Naive thymus-derived CD8-positive, alpha-beta T cell (primary cell): ENCODE results near the gene HSPA1B. TPM values are rescaled to one million over a fixed set of nuclear protein-coding genes. Genes with fewer than 3 reads are reported as not detected.
"Not testable (repeated sequence)": the region's sequence is repeated elsewhere in the genome, so short reads cannot be mapped to it uniquely, and the experiment has no call there.

Source experiments
- ATAC-seq, 2 donors: fragments of 150-1000 bp; cut with Tn5 transposase in 1 of 2; sonication (Bioruptor Pico), chemical (Tn5 transposase) in 1 of 2; 1 replicate in 1 of 2; 2 replicates in 1 of 2; pipeline ENCODE4 v1.10.0; 2021; ENCODE audit warnings: mild to moderate bottlenecking in 2 of 2, moderate library complexity in 2 of 2
- POLR2A ChIA-PET: fragments of 350-600 bp; sonication (Branson Sonifier 250); formaldehyde crosslinking; loops from one replicate; lab custom pipeline; 2021; ENCODE audit warnings: antibody characterized with exemption; lab: Charles Lee
- DNase-seq, 10 donors: peaks; one replicate each; pipeline versions ENCODE4 v3.0.0 to v3.0.0-alpha.2; 2020 to 2022
- H3K27ac Mint-ChIP-seq, 10 donors: one replicate each; pipeline ENCODE4 v1.8.0; 2020 to 2022; ENCODE audit warnings: mild to moderate bottlenecking in 10 of 10, mixed read lengths in 10 of 10, moderate library complexity in 4 of 10, inconsistent platforms in 1 of 10
- H3K27me3 Mint-ChIP-seq, 5 donors: one replicate each; pipeline ENCODE4 v1.8.0; 2021 to 2022; ENCODE audit warnings: mixed read lengths in 5 of 5
- H3K36me3 Mint-ChIP-seq, 3 donors: one replicate each; pipeline ENCODE4 v1.8.0; 2020 to 2022; ENCODE audit warnings: mixed read lengths in 3 of 3, mild to moderate bottlenecking in 2 of 3, inconsistent platforms in 1 of 3
- H3K4me1 Mint-ChIP-seq, 4 donors: one replicate each; pipeline ENCODE4 v1.8.0; 2021 to 2022; ENCODE audit warnings: mixed read lengths in 4 of 4
- H3K4me3 Mint-ChIP-seq, 10 donors: one replicate each; pipeline ENCODE4 v1.8.0; 2020 to 2022; ENCODE audit warnings: mild to moderate bottlenecking in 10 of 10, mixed read lengths in 10 of 10, moderate library complexity in 6 of 10, inconsistent platforms in 1 of 10
- H3K9me3 Mint-ChIP-seq, 9 donors: one replicate each; pipeline ENCODE4 v1.8.0; 2020 to 2022; ENCODE audit warnings: mixed read lengths in 9 of 9, mild to moderate bottlenecking in 3 of 9, inconsistent platforms in 1 of 9, moderate library complexity in 1 of 9
- polyA plus RNA-seq, 3 donors: library from polyadenylated mRNA; unstranded; fragments of 300-500 nt; fragmentation: Illumina TruSeq; gene quantifications; one replicate each; pipeline ENCODE4 v1.2.3, GENCODE V29; 2021
- total RNA-seq, 8 experiments: library from RNA in 2 of 8; stranded (reverse) in 2 of 8; gene quantifications; one replicate each; pipeline ENCODE4 v1.2.3 and lab custom pipeline; 2021 to 2026

HSPA1B gene
- total and polyA plus RNA-seq, 5 experiments from 2014 or later, result 0.28 to 42.2 (median 1.3) TPM

DNA sequence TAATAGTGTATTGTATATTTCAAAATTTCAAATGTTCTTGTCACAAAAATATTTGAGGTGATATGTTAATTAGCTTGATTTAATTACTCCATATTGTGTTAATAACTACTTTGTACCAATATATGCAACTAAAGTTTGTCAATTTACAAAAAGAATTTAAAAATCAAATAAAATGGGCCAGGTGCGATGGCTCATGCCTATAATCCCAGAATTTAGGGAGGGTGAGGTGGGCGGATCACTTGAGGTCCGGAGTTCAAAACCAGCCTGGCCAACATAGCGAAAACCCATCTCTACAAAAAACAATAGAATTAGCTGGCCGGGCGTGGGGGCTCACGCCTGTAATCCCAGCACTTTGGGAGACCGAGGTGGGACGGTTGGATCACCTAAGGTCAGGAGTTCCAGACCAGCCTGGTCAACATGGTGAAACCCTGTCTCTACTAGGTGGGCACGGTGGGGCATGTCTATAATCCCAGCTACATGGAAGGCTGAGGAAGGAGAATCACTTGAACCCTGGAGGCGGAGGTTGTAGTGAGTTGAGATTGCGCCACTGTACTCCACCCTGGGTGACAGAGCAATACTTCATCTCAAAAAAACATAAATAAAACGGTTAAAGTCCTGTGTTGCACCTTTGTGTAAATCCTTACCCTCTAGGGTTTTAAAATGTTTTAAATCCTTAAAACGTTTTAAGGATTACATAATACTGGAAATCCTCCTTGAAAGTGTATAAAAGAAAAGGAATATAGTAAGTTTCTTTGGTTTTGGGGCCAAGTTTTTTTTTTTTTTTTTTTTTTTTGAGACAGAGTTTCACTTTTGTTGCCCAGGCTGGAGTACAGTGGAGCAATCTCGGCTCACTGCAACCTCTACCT lies 4.0 kb downstream of the HSPA1B start:
- H3K4me3 Mint-ChIP-seq, result peak overlapping the region in 9 of 10 donors; percentile 73 to 94 (median 90)
- ATAC-seq (no peak), DNase-seq (no peak)
- H3K4me1 Mint-ChIP-seq, result peaks cover 10 to 47% (median 40%) of the 10 kb centered on the region in 4 donors
- POLR2A ChIA-PET, result interaction anchor here (0.6 to 2.4 kb wide), 12 partner anchors 9 to 1335 kb away, joined by 3 to 10 read pairs (median 4); partner anchors contain the start of genes ABHD16A, CLIC1, DDAH2 and LY6G5C
- no peaks in the 10 kb centered on the region for H3K27me3 Mint-ChIP-seq
- peak overlapping the region in 4 of 10 donors; percentile 60 to 87 (median 81) for H3K27ac Mint-ChIP-seq
- no peaks in the 10 kb centered on the region for H3K9me3 Mint-ChIP-seq
- peaks cover 0 to 6% (median 0%) of the 10 kb centered on the region in 3 donors for H3K36me3 Mint-ChIP-seq

DNA sequence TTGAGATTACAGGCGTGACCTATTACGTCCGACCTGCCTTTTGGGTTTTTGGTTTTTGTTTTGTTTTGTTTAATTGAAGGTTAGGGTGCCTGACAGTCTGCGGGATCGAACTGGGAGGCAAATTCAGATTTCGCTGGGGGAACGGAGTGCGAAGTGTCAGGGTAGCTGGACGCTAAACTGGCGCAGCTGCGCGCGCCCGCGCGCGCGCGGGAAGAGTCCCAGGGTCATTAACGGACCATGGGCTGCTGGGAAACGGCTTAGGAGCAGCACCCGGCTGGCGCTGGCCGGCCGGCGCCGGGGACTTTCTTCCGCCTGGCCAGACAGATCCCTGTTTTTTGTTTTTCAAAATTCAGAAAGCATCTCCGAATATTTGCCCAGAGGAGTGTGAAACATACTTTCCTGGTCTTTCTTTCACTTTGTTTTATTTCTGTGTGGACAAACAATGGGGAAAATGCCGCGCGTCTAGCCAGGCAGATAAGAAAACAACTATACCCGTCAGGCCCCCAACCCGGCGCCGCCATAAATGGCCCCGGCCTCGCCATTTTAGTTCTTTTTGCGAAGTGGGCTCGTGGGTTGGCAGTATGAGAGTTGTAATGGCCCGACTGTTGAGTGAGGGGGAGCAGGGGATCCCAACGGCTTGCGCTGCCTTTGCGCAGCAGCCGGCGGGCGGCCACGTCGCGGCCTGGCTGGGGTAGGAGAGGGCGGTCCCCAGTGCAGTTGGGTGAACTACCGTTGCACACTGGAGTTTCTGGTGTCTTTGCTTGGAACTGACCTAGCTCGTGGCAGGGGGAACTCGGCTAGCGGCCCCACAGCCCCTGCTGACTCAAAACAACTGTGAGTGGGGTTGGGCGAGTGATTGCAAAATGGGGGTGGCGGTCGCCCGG lies 7.1 kb downstream of the HSPA1B start:
- Mint-ChIP-seq H3K36me3 (peaks cover 0 to 36% (median 11%) of the 10 kb centered on the region in 3 donors), H3K27me3 (no peaks in the 10 kb centered on the region), H3K4me1 (peaks cover 22 to 66% (median 53%) of the 10 kb centered on the region in 4 donors), H3K27ac (peak overlapping the region; percentile 94 to 100 (median 99)), H3K9me3 (no peaks in the 10 kb centered on the region), H3K4me3 (peak overlapping the region; percentile 91 to 100 (median 97))
- POLR2A ChIA-PET, result interaction anchor here (0.5 to 4.2 kb wide), 24 partner anchors 8 to 1622 kb away, joined by 3 to 18 read pairs (median 5); partner anchors contain the start of genes ABHD16A, CSNK2B, EHMT2 and GPANK1
- DNase-seq, result peak; percentile 64 to 92 (median 79)
- ATAC-seq, result peak; percentile 76 to 80

DNA sequence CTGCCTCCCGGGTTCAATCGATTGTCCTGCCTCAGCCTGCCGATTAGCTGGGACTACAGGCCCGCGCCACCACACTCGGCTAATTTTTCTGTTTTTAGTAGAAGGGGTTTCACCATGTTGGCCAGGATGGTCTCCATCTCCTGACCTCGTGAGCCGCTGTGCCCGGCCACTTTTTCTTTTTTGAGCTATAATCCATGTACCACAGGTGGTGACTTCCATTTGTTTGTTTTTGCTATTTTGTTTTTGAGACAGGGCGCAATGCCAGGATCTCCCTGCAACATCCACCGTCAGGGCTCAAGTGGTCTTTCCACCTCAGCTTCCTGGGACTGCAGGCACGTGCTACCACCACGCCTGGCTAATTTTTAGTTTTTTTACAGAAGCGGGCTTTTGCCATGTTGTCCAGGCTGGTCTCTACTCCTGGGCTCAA lies 8.5 kb downstream of the HSPA1B start:
- ATAC-seq (no peak), DNase-seq (no peak)
- Mint-ChIP-seq H3K36me3 (peaks cover 0 to 50% (median 15%) of the 10 kb centered on the region in 3 donors), H3K27ac (peak overlapping the region; percentile 94 to 100 (median 99)), H3K4me1 (peaks cover 17 to 53% (median 43%) of the 10 kb centered on the region in 4 donors), H3K4me3 (peak overlapping the region; percentile 91 to 100 (median 97)), H3K9me3 (no peaks in the 10 kb centered on the region), H3K27me3 (no peaks in the 10 kb centered on the region)
- POLR2A ChIA-PET, result interaction anchor here (0.6 to 4.2 kb wide), 12 partner anchors 27 to 216 kb away, joined by 3 to 18 read pairs (median 5); partner anchors contain the start of genes CSNK2B, DDAH2, EHMT2 and GPANK1

DNA sequence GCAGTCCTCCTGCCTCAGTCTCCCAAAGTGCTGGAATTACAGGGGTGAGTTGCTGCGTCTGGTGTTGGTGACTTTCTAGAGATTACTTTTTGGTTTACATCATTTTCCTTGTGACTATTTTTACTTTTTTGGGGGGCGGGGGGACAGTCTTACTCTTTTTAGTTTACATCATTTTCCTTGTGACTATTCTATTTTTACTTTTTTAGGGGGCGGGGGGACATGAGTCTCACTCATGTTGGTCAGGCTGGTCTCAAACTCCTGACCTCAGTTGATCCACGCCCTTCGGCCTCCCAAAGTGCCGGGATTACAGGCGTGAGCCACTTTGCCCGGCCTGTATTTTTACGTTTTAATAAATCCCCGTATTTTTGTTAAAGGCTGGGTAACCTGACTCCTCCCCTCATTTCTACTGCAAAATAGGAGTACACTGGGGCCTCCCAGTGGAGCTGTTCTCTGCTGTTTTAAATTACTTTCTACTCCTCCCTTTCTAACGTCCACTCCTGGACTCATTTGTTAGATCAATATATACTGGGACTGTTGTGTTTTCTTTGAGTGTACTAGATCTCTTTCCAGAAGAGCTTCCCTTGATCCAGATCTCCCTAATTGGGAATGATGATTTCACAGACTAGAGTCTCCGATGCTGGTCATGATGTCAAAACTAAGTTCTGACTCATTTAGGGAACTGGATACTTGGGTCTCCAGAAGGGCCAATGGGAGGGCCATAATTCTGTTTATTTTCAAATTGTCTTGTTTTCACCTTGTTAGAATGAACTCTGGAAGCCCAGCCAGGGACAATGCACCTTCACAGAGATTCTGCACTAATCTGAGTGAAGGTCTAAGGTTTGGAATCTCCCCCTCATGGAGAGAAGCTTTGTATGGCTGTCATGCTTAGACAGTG lies 9.2 kb downstream of the HSPA1B start:
- Mint-ChIP-seq H3K27me3 (no peaks in the 10 kb centered on the region), H3K4me1 (peaks cover 17 to 51% (median 43%) of the 10 kb centered on the region in 4 donors), H3K27ac (peak overlapping the region; percentile 94 to 100 (median 99)), H3K36me3 (peaks cover 0 to 57% (median 15%) of the 10 kb centered on the region in 3 donors), H3K9me3 (no peaks in the 10 kb centered on the region), H3K4me3 (peak overlapping the region; percentile 91 to 100 (median 97))
- POLR2A ChIA-PET, result interaction anchor here (0.6 to 4.2 kb wide), 8 partner anchors 26 to 194 kb away, joined by 4 to 14 read pairs (median 5); partner anchors contain the start of genes CSNK2B, DDAH2, EHMT2 and GPANK1
- ATAC-seq, result peak in 1 of 2 donors; percentile 21
- no peak for DNase-seq

DNA sequence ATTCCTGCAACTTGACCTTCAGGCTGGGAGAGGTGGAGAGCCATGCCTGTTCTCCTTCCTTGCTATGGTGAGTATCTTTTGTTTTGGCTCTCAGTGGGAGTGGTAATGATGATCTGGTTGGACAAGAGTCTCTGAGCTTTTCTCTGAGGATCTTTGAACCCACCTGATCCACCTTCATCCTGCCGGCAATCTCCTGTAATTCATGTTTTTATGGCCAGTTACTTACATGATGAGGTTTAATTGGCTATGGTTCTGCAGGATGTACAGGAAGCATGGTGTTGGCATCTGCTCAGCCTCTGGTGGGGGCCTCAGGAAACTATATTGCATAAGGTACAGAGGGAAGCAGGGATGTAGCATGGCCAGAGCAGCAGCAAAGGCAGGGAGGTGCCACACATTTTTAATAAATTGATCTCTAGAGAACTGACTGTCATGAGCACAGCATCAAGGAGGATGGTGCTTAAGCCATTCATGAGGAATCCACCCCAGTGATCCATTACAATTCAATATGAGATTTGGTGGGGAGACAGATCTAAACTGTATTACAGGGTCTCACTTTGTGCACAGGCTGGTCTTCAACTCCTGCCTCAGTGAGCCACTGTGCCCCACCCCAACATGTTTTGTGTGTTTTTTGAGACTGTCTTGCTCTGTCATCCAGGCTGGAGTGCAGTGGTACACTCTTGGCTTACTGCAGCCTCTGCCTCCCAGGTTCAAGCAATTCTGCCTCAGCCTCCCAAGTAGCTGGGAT lies 10.0 kb downstream of the HSPA1B start:
- peak overlapping the region; percentile 92 to 100 (median 99) for H3K27ac Mint-ChIP-seq
- no peak for ATAC-seq
- no peaks in the 10 kb centered on the region for H3K27me3 Mint-ChIP-seq
- H3K9me3 Mint-ChIP-seq, result no peaks in the 10 kb centered on the region
- POLR2A ChIA-PET, result interaction anchor here (0.6 to 4.2 kb wide), 6 partner anchors 25 to 176 kb away, joined by 3 to 14 read pairs (median 5); partner anchors contain the start of genes C6orf47, CSNK2B, EHMT2 and GPANK1
- H3K4me3 Mint-ChIP-seq, result peak overlapping the region; percentile 91 to 100 (median 97)
- peaks cover 17 to 51% (median 43%) of the 10 kb centered on the region in 4 donors for H3K4me1 Mint-ChIP-seq
- no peak for DNase-seq
- H3K36me3 Mint-ChIP-seq, result peaks cover 0 to 57% (median 15%) of the 10 kb centered on the region in 3 donors

DNA sequence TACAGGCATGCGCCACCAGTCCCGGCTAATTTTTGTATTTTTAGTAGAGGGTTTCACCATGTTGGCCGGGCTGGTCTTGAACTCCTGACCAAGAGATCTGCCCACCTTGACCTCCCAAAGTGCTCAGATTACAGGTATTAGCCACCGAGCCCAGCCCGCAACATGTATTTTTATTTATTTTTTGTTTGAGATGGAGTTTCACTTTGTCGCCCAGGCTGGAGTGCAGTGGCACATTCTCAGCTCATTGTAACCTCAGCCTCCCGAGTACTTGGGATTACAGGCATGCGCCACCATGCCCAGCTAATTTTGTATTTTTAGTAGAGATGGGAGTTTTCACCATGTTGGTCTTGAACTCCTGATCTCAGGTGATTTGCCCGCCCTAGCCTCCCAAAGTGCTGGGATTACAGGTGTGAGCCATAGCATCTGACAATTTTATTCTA lies 10.6 kb downstream of the HSPA1B start:
- not testable (repeated sequence) for H3K27me3 Mint-ChIP-seq, ATAC-seq, DNase-seq, H3K9me3 Mint-ChIP-seq
- H3K4me1 Mint-ChIP-seq, result peaks cover 17 to 48% (median 42%) of the 10 kb centered on the region in 4 donors
- peaks cover 0 to 59% (median 15%) of the 10 kb centered on the region in 3 donors for H3K36me3 Mint-ChIP-seq
- peak overlapping the region in 9 of 10 donors; percentile 2 to 100 (median 95) for H3K4me3 Mint-ChIP-seq
- POLR2A ChIA-PET, result interaction anchor here (0.6 to 2.0 kb wide), 4 partner anchors 8 to 177 kb away, joined by 3 to 7 read pairs (median 5); partner anchors contain the start of genes C6orf47, LY6G5C and NEU1
- peak overlapping the region in 7 of 10 donors; percentile 43 to 99 (median 99) for H3K27ac Mint-ChIP-seq

DNA sequence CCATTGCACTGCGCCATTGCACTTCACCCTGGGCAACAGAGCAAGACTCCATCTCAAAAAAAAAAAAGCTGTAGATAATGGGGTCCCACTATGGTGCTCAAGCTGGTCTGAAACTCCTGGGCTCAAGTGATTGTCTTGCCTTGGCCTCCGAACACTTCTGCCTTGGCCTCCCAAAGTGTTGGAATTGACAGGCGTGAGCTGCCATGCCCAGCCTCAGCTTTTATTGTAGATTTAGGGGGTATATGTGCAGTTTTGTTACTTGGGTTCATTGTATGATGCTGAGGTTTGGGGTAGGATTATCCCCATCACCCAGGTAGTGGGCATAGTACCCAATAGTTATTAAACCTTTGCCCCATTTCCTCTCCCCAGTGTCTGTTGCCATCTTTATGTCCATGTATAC lies 11.4 kb downstream of the HSPA1B start:
- H3K4me1 Mint-ChIP-seq, result peaks cover 17 to 46% (median 41%) of the 10 kb centered on the region in 4 donors
- H3K27me3 Mint-ChIP-seq, result no peaks in the 10 kb centered on the region
- peak overlapping the region in 7 of 10 donors; percentile 1 to 58 (median 20) for H3K4me3 Mint-ChIP-seq
- H3K36me3 Mint-ChIP-seq, result peaks cover 0 to 61% (median 15%) of the 10 kb centered on the region in 3 donors
- H3K27ac Mint-ChIP-seq, result peak overlapping the region in 9 of 10 donors; percentile 9 to 99 (median 48)
- H3K9me3 Mint-ChIP-seq, result no peaks in the 10 kb centered on the region
- no peak for ATAC-seq
- POLR2A ChIA-PET, result interaction anchor here (0.6 to 2.0 kb wide), 5 partner anchors 9 to 298 kb away, joined by 3 to 7 read pairs (median 6); partner anchors contain the start of genes C6orf47 and NEU1
- no peak for DNase-seq

DNA sequence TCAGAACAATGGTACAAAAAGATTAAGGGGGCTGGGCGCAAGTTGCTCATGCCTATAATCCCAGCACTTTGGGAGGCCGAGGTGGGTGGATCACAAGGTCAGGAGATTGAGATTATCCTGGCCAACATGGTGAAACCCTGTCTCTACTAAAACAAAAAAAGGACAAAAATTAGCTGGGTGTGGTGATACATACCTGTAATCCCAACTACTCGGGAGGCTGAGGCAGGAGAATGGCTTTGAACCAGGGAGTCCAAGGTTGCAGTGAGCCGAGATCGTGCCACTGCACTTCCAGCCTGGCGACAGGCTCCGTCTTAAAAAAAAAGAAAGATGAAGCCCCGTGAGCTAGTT lies 12.2 kb downstream of the HSPA1B start:
- DNase-seq, ATAC-seq, H3K9me3 Mint-ChIP-seq, H3K4me3 Mint-ChIP-seq, H3K27me3 Mint-ChIP-seq: not testable (repeated sequence)
- POLR2A ChIA-PET, result interaction anchor here (0.6 to 2.0 kb wide), 4 partner anchors 23 to 299 kb away, joined by 3 to 6 read pairs (median 3); partner anchors contain the start of gene NEU1
- Mint-ChIP-seq H3K36me3 (peaks cover 0 to 61% (median 15%) of the 10 kb centered on the region in 3 donors), H3K4me1 (peaks cover 16 to 43% (median 37%) of the 10 kb centered on the region in 4 donors), H3K27ac (peak overlapping the region in 3 of 10 donors; percentile 48 to 99 (median 56))

DNA sequence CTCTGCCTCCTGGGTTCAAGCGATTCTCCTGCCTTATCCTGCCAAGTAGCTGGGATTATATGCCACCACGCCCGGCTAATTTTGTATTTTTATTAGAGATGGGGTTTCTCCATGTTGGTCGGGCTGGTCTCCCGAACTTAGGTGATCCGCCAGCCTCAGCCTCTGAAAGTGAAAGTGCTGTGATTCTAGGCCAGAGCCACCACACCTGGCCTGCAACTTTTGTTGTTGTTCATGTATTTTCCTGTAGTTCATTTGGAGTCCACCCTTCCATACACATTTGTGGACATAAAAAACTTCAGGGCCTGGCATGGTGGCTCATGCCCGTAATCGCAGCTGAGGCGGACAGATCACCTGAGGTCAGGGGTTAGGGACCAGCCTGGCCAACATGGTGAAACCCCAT lies 14.5 kb downstream of the HSPA1B start:
- H3K4me1 Mint-ChIP-seq, result peaks cover 10 to 28% (median 19%) of the 10 kb centered on the region in 4 donors
- no peak overlapping the region for H3K4me3 Mint-ChIP-seq
- no peaks in the 10 kb centered on the region for H3K9me3 Mint-ChIP-seq
- no peaks in the 10 kb centered on the region for H3K27me3 Mint-ChIP-seq
- peaks cover 0 to 54% (median 12%) of the 10 kb centered on the region in 3 donors for H3K36me3 Mint-ChIP-seq
- ATAC-seq (no peak), DNase-seq (no peak)
- peak overlapping the region in 3 of 10 donors; percentile 15 to 47 (median 36) for H3K27ac Mint-ChIP-seq
- POLR2A ChIA-PET, result no interaction called here

DNA sequence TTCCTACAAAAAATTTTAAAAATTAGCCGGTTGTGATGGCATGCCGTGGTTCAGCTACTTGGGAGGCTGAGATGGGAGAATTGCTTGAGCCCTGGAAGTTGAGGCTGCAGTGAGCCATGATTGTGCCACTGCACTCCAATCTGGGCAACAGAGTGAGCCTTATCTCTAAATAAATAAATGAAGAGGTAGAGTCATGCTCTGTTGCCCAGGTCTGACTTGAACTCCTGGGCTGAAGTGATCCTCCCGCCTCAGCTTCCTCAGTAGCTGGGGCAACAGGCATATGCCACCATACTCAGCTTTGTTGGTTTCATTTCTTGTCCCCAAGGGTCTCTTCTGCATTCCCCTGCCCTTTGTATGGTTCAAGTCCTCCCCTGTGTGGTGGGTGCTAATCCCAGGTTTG lies 17.0 kb downstream of the HSPA1B start:
- Mint-ChIP-seq H3K36me3 (peaks cover 0 to 30% (median 4%) of the 10 kb centered on the region in 3 donors), H3K4me1 (peaks cover under 1 to 7% (median 2%) of the 10 kb centered on the region in 4 donors), H3K27ac (peak overlapping the region in 4 of 10 donors; percentile 48 to 78 (median 68)), H3K4me3 (no peak overlapping the region), H3K27me3 (no peaks in the 10 kb centered on the region), H3K9me3 (no peaks in the 10 kb centered on the region)
- ATAC-seq, result no peak
- DNase-seq, result no peak
- POLR2A ChIA-PET, result interaction anchor here (0.7 to 1.1 kb wide), 3 partner anchors 9 to 1015 kb away, joined by 3 to 5 read pairs (median 3); no protein-coding TSS in a partner anchor
